Prostate gland (tissue), 2 donors: Measurements from ENCODE around the gene OSCAR. TPM values are rescaled to one million over a fixed set of nuclear protein-coding genes. Genes with fewer than 3 reads are reported as not detected.

ENCODE experiments used
- DNase-seq: peaks from one replicate; pipeline ENCODE4 v3.0.0-alpha.2; 2019; ENCODE audit warnings: low spot score
- H3K27ac ChIP-seq, 2 donors: fragments of 200-600 bp; sonication (generic); 2 replicates each; pipeline ENCODE4 v1.5.1; 2017 to 2019
- H3K27me3 ChIP-seq: fragments of 200-600 bp; sonication (generic); replicated peaks from 2 replicates; pipeline ENCODE4 v1.5.1; 2019; ENCODE audit not compliant: insufficient read depth
- H3K36me3 ChIP-seq, 2 donors: fragments of 200-600 bp; sonication (generic); 1 replicate in 1 of 2; 2 replicates in 1 of 2; pipeline versions ENCODE4 v1.5.1 to v1.8.1; 2017 to 2019
- H3K4me1 ChIP-seq: fragments of 200-600 bp; sonication (generic); replicated peaks from 2 replicates; pipeline ENCODE4 v1.5.1; 2019
- H3K4me3 ChIP-seq, 2 donors: fragments of 200-600 bp; sonication (generic); 2 replicates each; pipeline ENCODE4 v1.5.1; 2017 to 2019
- H3K9me3 ChIP-seq: fragments of 200-600 bp; sonication (generic); 2 replicates; pipeline ENCODE4 v1.5.1; 2017
- POLR2A ChIP-seq: fragments of 450-650 bp; IDR thresholded peaks from one replicate; pipeline ENCODE4 v1.6.1; 2016; ENCODE audit warnings: antibody characterized with exemption, mild to moderate bottlenecking
- POLR2AphosphoS5 ChIP-seq: sonication (generic); formaldehyde crosslinking; IDR thresholded peaks from one replicate; pipeline ENCODE4 v1.6.1; 2017; ENCODE audit warnings: antibody characterized with exemption
- WGBS: methylation state at CpG from one replicate; pipeline ENCODE4 v1.1.5; 2018; 5-methylcytosine and 5-hydroxymethylcytosine counted together
- intact Hi-C: fragments of 100-400 bp; cut with DNase I; formaldehyde crosslinking; loops from one replicate; pipeline ENCODE4 v1.14.2; 2022
- total RNA-seq, 2 donors: library from RNA; depleted of rRNA; stranded (reverse); fragments of >200 nt; gene quantifications; one replicate each; pipeline ENCODE4 v1.1.0, GENCODE V29; 2016
- TF ChIP-seq, protein P1 (sequence below), 4 experiments: fragments of 200-600 bp in 2 of 4; fragments of 450-650 bp in 2 of 4; sonication (generic) in 2 of 4; IDR thresholded peaks; 1 replicate in 3 of 4; 2 replicates in 1 of 4; pipeline ENCODE4 v1.5.1; 2016 to 2019; ENCODE audit warnings: antibody characterized with exemption in 4 of 4, mild to moderate bottlenecking in 2 of 4, moderate library complexity in 2 of 4

Gene OSCAR
- total RNA-seq, 2 donors from 2014 or later: 0.23 to 1.6 TPM

DNA sequence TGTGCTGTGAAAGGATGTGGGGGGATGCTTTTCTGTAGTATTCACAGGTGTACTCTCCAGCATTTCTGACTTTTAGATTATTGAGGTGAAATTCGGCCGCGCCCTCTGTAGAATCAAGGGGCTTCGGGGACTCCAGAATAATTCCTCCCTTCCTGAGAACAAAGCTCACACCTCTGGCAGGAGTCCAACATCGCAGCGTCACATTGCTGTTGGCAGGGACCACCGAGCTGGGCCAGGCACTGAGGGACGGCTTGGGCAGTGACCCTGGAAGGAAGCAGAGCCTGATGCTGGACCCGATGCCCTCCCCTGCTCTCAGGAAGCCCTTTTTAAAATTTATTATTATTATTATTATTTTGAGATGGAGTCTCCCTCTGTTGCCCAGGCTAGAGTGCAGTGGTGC is 25.8 kb downstream of the OSCAR start:
- Histone ChIP-seq H3K27me3 (no peaks in the 10 kb centered on the region), H3K9me3 (no peaks in the 10 kb centered on the region), H3K27ac (no peak overlapping the region), H3K4me1 (no peaks in the 10 kb centered on the region), H3K36me3 (no peaks in the 10 kb centered on the region), H3K4me3 (no peak overlapping the region)
- no peak for DNase-seq
- TF ChIP-seq POLR2A: no peak
- TF ChIP-seq, protein P1, sequence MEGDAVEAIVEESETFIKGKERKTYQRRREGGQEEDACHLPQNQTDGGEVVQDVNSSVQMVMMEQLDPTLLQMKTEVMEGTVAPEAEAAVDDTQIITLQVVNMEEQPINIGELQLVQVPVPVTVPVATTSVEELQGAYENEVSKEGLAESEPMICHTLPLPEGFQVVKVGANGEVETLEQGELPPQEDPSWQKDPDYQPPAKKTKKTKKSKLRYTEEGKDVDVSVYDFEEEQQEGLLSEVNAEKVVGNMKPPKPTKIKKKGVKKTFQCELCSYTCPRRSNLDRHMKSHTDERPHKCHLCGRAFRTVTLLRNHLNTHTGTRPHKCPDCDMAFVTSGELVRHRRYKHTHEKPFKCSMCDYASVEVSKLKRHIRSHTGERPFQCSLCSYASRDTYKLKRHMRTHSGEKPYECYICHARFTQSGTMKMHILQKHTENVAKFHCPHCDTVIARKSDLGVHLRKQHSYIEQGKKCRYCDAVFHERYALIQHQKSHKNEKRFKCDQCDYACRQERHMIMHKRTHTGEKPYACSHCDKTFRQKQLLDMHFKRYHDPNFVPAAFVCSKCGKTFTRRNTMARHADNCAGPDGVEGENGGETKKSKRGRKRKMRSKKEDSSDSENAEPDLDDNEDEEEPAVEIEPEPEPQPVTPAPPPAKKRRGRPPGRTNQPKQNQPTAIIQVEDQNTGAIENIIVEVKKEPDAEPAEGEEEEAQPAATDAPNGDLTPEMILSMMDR (IDR thresholded peaks at IDR 0.05): no peak
- TF ChIP-seq POLR2AphosphoS5: no peak
- intact Hi-C loops: no loop called here
- WGBS: 67% methylated on average over 9 of the region's 9 CpGs

DNA sequence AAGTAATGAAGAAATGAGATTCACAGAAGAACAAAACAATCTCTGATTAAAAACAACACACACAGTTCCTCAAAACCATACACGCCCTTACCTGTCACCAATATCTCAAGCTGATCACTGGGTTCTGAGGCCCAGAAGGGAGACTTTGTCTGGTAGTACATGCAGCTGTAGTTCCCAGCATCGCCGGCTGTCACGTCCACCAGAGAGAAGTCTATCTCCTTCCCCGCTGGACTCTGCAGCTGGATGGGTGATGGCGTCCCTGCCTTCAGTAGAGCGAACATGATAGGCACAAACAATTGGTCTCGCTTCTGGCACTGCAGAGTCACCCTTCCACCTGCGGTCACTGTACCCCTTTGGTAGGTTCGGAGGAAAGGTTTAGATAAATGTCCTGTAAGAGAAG is 26.8 kb downstream of the OSCAR start:
- intact Hi-C loops: no loop called here

DNA sequence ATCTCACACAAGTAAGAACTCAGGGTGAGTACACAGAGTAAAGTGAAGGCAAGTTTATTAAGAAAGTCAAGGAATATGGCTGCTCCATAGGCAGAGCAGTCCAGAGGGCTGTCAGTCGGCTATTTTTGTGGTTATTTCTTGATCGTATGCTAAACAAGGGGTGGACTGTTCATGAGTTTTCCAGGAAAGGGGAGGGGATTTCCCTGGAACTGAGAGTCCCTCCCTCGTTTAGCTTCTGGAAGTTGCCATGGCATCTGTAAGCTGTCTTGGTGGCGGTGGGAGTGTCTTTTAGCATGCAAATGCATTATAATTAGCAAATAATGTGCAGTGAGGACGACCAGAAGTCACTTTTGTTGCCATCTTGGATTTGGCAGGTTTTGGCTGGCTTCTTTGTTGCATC is 31.1 kb downstream of the OSCAR start:
- no peak overlapping the region for H3K27ac ChIP-seq
- no peaks in the 10 kb centered on the region for H3K4me1 ChIP-seq
- H3K27me3 ChIP-seq: no peaks in the 10 kb centered on the region
- 61% methylated on average over 5 of the region's 5 CpGs for WGBS
- H3K9me3 ChIP-seq: no peaks in the 10 kb centered on the region
- DNase-seq: no peak
- no peak overlapping the region for H3K4me3 ChIP-seq
- TF ChIP-seq, protein P1 (IDR thresholded peaks at IDR 0.05): no peak
- TF ChIP-seq POLR2A (no peak), POLR2AphosphoS5 (no peak)
- intact Hi-C loops: no loop called here
- no peaks in the 10 kb centered on the region for H3K36me3 ChIP-seq

More for the DNA sequence above, 26.8 kb downstream of the OSCAR start:
- Histone ChIP-seq H3K27me3 (no peaks in the 10 kb centered on the region), H3K4me3 (no peak overlapping the region), H3K27ac (no peak overlapping the region), H3K36me3 (no peaks in the 10 kb centered on the region), H3K4me1 (no peaks in the 10 kb centered on the region), H3K9me3 (no peaks in the 10 kb centered on the region)
- TF ChIP-seq POLR2A: no peak
- TF ChIP-seq POLR2AphosphoS5: no peak
- TF ChIP-seq, protein P1 (IDR thresholded peaks at IDR 0.05): no peak
- 90% methylated on average over 10 of the region's 10 CpGs for WGBS
- no peak for DNase-seq

DNA sequence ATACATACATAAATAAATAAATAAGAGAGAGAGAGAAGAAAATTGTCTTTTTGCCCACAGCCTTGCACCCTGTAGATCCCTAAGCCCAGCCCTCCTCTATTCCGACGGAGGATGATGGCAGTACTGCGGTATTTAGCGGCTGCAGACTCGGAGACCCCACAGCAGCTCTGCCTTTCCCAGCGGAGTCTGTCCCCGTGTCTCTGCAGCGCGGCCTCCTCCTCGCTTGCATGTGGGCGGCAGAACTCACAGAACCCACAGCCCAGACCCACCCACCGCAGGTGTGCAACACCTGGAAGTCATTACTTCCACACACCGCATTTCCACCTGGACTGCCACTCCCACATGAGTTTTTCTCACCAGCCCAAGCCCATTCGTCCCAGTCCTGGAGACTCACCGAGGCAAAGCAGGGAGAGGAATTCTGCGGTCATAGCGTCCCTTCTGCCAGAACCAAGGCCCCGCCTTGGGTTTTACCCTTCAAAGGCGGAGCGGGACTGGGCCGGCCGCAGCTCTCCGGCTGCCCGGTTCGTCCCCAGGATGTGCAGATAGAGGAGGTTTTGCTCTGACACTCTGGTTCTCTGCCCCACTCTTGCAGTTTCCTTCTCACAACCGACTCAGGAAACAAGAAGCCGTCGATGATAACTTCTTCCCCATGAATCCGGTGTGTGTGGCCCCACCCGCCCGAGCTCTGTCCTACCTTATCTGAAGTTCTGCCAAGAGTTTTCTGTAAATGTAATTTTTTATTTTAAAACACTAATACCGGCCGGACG is 37.1 kb downstream of the OSCAR start, which contains the start of gene VSTM1:
TSS of gene VSTM1 (minus strand) at position 548 of the 767 bp plus-strand sequence. CDS start at position 428, 120 bp downstream.
- H3K36me3 ChIP-seq: no peaks in the 10 kb centered on the region
- no peak within 1 kb of the TSS for H3K4me3 ChIP-seq
- intact Hi-C loops: no loop called here
- no peak for TF ChIP-seq POLR2A
- TF ChIP-seq, protein P1 (IDR thresholded peaks at IDR 0.05): no peak
- TF ChIP-seq POLR2AphosphoS5: no peak
- H3K27me3 ChIP-seq: no peaks in the 10 kb centered on the region
- no peaks in the 10 kb centered on the region for H3K4me1 ChIP-seq
- no peaks in the 10 kb centered on the region for H3K9me3 ChIP-seq
- H3K27ac ChIP-seq: no peak within 1 kb of the TSS
- no peak for DNase-seq
- 71% methylated on average over 34 of the region's 34 CpGs for WGBS

DNA sequence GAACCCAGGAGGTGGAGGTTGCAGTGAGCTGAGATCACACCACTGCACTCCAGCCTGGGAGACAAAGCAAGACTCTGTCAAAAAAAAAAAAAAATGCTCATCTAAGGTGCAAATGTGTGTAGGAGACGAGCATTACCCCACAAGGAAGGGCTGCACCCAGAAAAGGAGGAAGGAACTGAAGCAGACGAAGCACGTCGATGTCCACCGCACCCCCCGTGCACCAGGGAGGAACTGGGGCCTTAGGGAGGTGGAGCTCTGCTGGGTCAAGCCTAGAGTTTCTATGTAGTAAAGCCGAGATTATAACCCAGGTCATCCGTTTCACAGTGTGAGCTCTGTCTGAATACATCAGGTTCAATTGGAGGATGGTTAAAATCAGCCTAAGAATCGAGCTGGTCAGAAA is 38.0 kb downstream of the OSCAR start:
- whole genome bisulfite sequencing: 77% methylated on average over 9 of the region's 9 CpGs
- intact Hi-C loops: no loop called here
- no peaks in the 10 kb centered on the region for H3K9me3 ChIP-seq
- no peaks in the 10 kb centered on the region for H3K36me3 ChIP-seq
- no peaks in the 10 kb centered on the region for H3K27me3 ChIP-seq
- H3K4me1 ChIP-seq: no peaks in the 10 kb centered on the region
- no peak overlapping the region for H3K4me3 ChIP-seq
- no peak for DNase-seq
- TF ChIP-seq, protein P1 (IDR thresholded peaks at IDR 0.05): no peak
- TF ChIP-seq POLR2A (no peak), POLR2AphosphoS5 (no peak)
- H3K27ac ChIP-seq: no peak overlapping the region
